ENCODE results near the gene SLC35A3. TPM values are rescaled to one million over a fixed set of nuclear protein-coding genes. Genes with fewer than 3 reads are reported as not detected.
A peak's percentile ranks its signal among the peaks of the same experiment; 100 is the strongest.
"Not testable (repeated sequence)": the region's sequence is repeated elsewhere in the genome, so short reads cannot be mapped to it uniquely, and the experiment has no call there.

SLC35A3 gene
- total and polyA plus RNA-seq, 4 donors: 21.5 to 35.2 (median 22.1) TPM

- H3K4me3 ChIP-seq (ENCODE audit: low read depth, low read length): peak overlapping the region; percentile 80
- WGBS (ENCODE audit: insufficient coverage): 25% methylated on average over 6 of the region's 6 CpGs
- no peaks in the 10 kb centered on the region for H3K36me3 ChIP-seq (ENCODE audit: control insufficient read depth, insufficient read depth, low read length)
- H3K27me3 ChIP-seq (ENCODE audit: control insufficient read depth, insufficient read depth, low read length): no peaks in the 10 kb centered on the region
- H3K4me1 ChIP-seq (ENCODE audit: control insufficient read depth, insufficient read depth, low read length): peaks cover 4% of the 10 kb centered on the region
- peak in 2 of 6 donors; percentile 12 to 15 for DNase-seq (ENCODE audit: low read depth in 4 of 6, low spot score in 6 of 6)
- H3K9me3 ChIP-seq (ENCODE audit: control insufficient read depth, insufficient read depth, low read length): no peaks in the 10 kb centered on the region
- peak overlapping the region; percentile 64 for H3K27ac ChIP-seq (ENCODE audit: low read depth, low read length)
Measured at GRCh38 chr1:99969260-99969728, 502 bp upstream of the SLC35A3 start.

GRCh38 chr1:99970713-99971255 is 988 bp downstream of the SLC35A3 start:
- WGBS (ENCODE audit: insufficient coverage): 27% methylated on average over 1 of the region's 7 CpGs
- no peaks in the 10 kb centered on the region for H3K9me3 ChIP-seq (ENCODE audit: control insufficient read depth, insufficient read depth, low read length)
- peaks cover 4% of the 10 kb centered on the region for H3K4me1 ChIP-seq (ENCODE audit: control insufficient read depth, insufficient read depth, low read length)
- H3K27ac ChIP-seq (ENCODE audit: low read depth, low read length): peak overlapping the region; percentile 19
- DNase-seq (ENCODE audit: low read depth in 4 of 6, low spot score in 6 of 6): peak in 3 of 6 donors; percentile 0 to 6 (median 1)
- H3K27me3 ChIP-seq (ENCODE audit: control insufficient read depth, insufficient read depth, low read length): no peaks in the 10 kb centered on the region
- peaks cover 7% of the 10 kb centered on the region for H3K36me3 ChIP-seq (ENCODE audit: control insufficient read depth, insufficient read depth, low read length)
- peak overlapping the region; percentile 80 for H3K4me3 ChIP-seq (ENCODE audit: low read depth, low read length)

GRCh38 chr1:99972066-99972465 is 2.3 kb downstream of the SLC35A3 start:
- no CpG with 5 or more reads among the region's 7 CpGs for WGBS (ENCODE audit: insufficient coverage)
- H3K36me3 ChIP-seq (ENCODE audit: control insufficient read depth, insufficient read depth, low read length); H3K27me3 ChIP-seq (ENCODE audit: control insufficient read depth, insufficient read depth, low read length); H3K4me1 ChIP-seq (ENCODE audit: control insufficient read depth, insufficient read depth, low read length); H3K9me3 ChIP-seq (ENCODE audit: control insufficient read depth, insufficient read depth, low read length); DNase-seq (ENCODE audit: low read depth in 4 of 6, low spot score in 6 of 6); H3K27ac ChIP-seq (ENCODE audit: low read depth, low read length); H3K4me3 ChIP-seq (ENCODE audit: low read depth, low read length): not testable (repeated sequence)

- 100% methylated on average over 2 of the region's 3 CpGs for WGBS (ENCODE audit: insufficient coverage)
- Histone ChIP-seq H3K9me3 (ENCODE audit: control insufficient read depth, insufficient read depth, low read length) (no peaks in the 10 kb centered on the region), H3K36me3 (ENCODE audit: control insufficient read depth, insufficient read depth, low read length) (peaks cover 9% of the 10 kb centered on the region), H3K27ac (ENCODE audit: low read depth, low read length) (no peak overlapping the region), H3K27me3 (ENCODE audit: control insufficient read depth, insufficient read depth, low read length) (no peaks in the 10 kb centered on the region), H3K4me3 (ENCODE audit: low read depth, low read length) (no peak overlapping the region), H3K4me1 (ENCODE audit: control insufficient read depth, insufficient read depth, low read length) (no peaks in the 10 kb centered on the region)
- no peak for DNase-seq (ENCODE audit: low read depth in 4 of 6, low spot score in 6 of 6)
Measured at GRCh38 chr1:99975529-99975928, 5.7 kb downstream of the SLC35A3 start.

GRCh38 chr1:99977326-99977725 is 7.5 kb downstream of the SLC35A3 start:
- H3K4me3 ChIP-seq (ENCODE audit: low read depth, low read length); H3K4me1 ChIP-seq (ENCODE audit: control insufficient read depth, insufficient read depth, low read length); H3K27ac ChIP-seq (ENCODE audit: low read depth, low read length); H3K36me3 ChIP-seq (ENCODE audit: control insufficient read depth, insufficient read depth, low read length); H3K27me3 ChIP-seq (ENCODE audit: control insufficient read depth, insufficient read depth, low read length); DNase-seq (ENCODE audit: low read depth in 4 of 6, low spot score in 6 of 6); H3K9me3 ChIP-seq (ENCODE audit: control insufficient read depth, insufficient read depth, low read length): not testable (repeated sequence)
- 83% methylated on average over 6 of the region's 12 CpGs for WGBS (ENCODE audit: insufficient coverage)

- Histone ChIP-seq H3K27ac (ENCODE audit: low read depth, low read length) (no peak overlapping the region), H3K4me3 (ENCODE audit: low read depth, low read length) (no peak overlapping the region), H3K9me3 (ENCODE audit: control insufficient read depth, insufficient read depth, low read length) (no peaks in the 10 kb centered on the region), H3K36me3 (ENCODE audit: control insufficient read depth, insufficient read depth, low read length) (peaks cover 9% of the 10 kb centered on the region), H3K4me1 (ENCODE audit: control insufficient read depth, insufficient read depth, low read length) (no peaks in the 10 kb centered on the region), H3K27me3 (ENCODE audit: control insufficient read depth, insufficient read depth, low read length) (no peaks in the 10 kb centered on the region)
- 100% methylated on average over 1 of the region's 2 CpGs for WGBS (ENCODE audit: insufficient coverage)
- DNase-seq (ENCODE audit: low read depth in 4 of 6, low spot score in 6 of 6): no peak
Measured at GRCh38 chr1:99978218-99978617, 8.4 kb downstream of the SLC35A3 start.

- Histone ChIP-seq H3K4me3 (ENCODE audit: low read depth, low read length) (no peak overlapping the region), H3K27me3 (ENCODE audit: control insufficient read depth, insufficient read depth, low read length) (no peaks in the 10 kb centered on the region), H3K4me1 (ENCODE audit: control insufficient read depth, insufficient read depth, low read length) (no peaks in the 10 kb centered on the region), H3K27ac (ENCODE audit: low read depth, low read length) (no peak overlapping the region), H3K36me3 (ENCODE audit: control insufficient read depth, insufficient read depth, low read length) (peaks cover 9% of the 10 kb centered on the region), H3K9me3 (ENCODE audit: control insufficient read depth, insufficient read depth, low read length) (no peaks in the 10 kb centered on the region)
- peak in 1 of 6 donors; percentile 29 for DNase-seq (ENCODE audit: low read depth in 4 of 6, low spot score in 6 of 6)
Measured at GRCh38 chr1:99979091-99979490, 9.3 kb downstream of the SLC35A3 start.

GRCh38 chr1:99980928-99981327 is 11.1 kb downstream of the SLC35A3 start:
- no peak overlapping the region for H3K27ac ChIP-seq (ENCODE audit: low read depth, low read length)
- no peak for DNase-seq (ENCODE audit: low read depth in 4 of 6, low spot score in 6 of 6)
- no peaks in the 10 kb centered on the region for H3K9me3 ChIP-seq (ENCODE audit: control insufficient read depth, insufficient read depth, low read length)
- no peaks in the 10 kb centered on the region for H3K27me3 ChIP-seq (ENCODE audit: control insufficient read depth, insufficient read depth, low read length)
- H3K4me3 ChIP-seq (ENCODE audit: low read depth, low read length): no peak overlapping the region
- H3K4me1 ChIP-seq (ENCODE audit: control insufficient read depth, insufficient read depth, low read length): no peaks in the 10 kb centered on the region
- peaks cover under 1% of the 10 kb centered on the region for H3K36me3 ChIP-seq (ENCODE audit: control insufficient read depth, insufficient read depth, low read length)

- Histone ChIP-seq H3K27ac (ENCODE audit: low read depth, low read length) (no peak overlapping the region), H3K9me3 (ENCODE audit: control insufficient read depth, insufficient read depth, low read length) (peaks cover 3% of the 10 kb centered on the region), H3K4me1 (ENCODE audit: control insufficient read depth, insufficient read depth, low read length) (no peaks in the 10 kb centered on the region), H3K27me3 (ENCODE audit: control insufficient read depth, insufficient read depth, low read length) (no peaks in the 10 kb centered on the region), H3K36me3 (ENCODE audit: control insufficient read depth, insufficient read depth, low read length) (no peaks in the 10 kb centered on the region), H3K4me3 (ENCODE audit: low read depth, low read length) (no peak overlapping the region)
- no peak for DNase-seq (ENCODE audit: low read depth in 4 of 6, low spot score in 6 of 6)
- 100% methylated on average over 1 of the region's 2 CpGs for WGBS (ENCODE audit: insufficient coverage)
Measured at GRCh38 chr1:99986656-99987225, 16.9 kb downstream of the SLC35A3 start.

GRCh38 chr1:99988210-99988765 is 18.5 kb downstream of the SLC35A3 start:
- Histone ChIP-seq H3K27me3 (ENCODE audit: control insufficient read depth, insufficient read depth, low read length) (no peaks in the 10 kb centered on the region), H3K36me3 (ENCODE audit: control insufficient read depth, insufficient read depth, low read length) (no peaks in the 10 kb centered on the region), H3K4me3 (ENCODE audit: low read depth, low read length) (no peak overlapping the region), H3K4me1 (ENCODE audit: control insufficient read depth, insufficient read depth, low read length) (no peaks in the 10 kb centered on the region), H3K9me3 (ENCODE audit: control insufficient read depth, insufficient read depth, low read length) (peaks cover 4% of the 10 kb centered on the region), H3K27ac (ENCODE audit: low read depth, low read length) (no peak overlapping the region)
- no CpG with 5 or more reads among the region's 1 CpG for WGBS (ENCODE audit: insufficient coverage)
- no peak for DNase-seq (ENCODE audit: low read depth in 4 of 6, low spot score in 6 of 6)
